Astrocyte (in vitro differentiated cells and primary cell): ENCODE results near the gene PML. TPM values are rescaled to one million over a fixed set of nuclear protein-coding genes. Genes with fewer than 3 reads are reported as not detected.
"Not testable (repeated sequence)": the region's sequence is repeated elsewhere in the genome, so short reads cannot be mapped to it uniquely, and the experiment has no call there.

ENCODE experiments used
- DNase-seq: peaks from one replicate; pipeline ENCODE4 v3.0.0-alpha.2; 2010; ENCODE audit warnings: low read depth
- FAIRE-seq: peaks from 2 replicates; lab custom pipeline; 2011; peaks lifted over from hg19 to GRCh38; lab: Jason Lieb, UNC
- H2AFZ ChIP-seq: 2 replicates; pipeline ENCODE4 v1.6.0; 2012; ENCODE audit warnings: low read depth, low read length, inconsistent platforms
- H3K27ac ChIP-seq: 2 replicates; pipeline ENCODE4 v1.5.1; 2011; ENCODE audit warnings: low read depth, low read length, inconsistent platforms
- H3K27me3 ChIP-seq: 2 replicates; pipeline ENCODE4 v1.6.0; 2011; ENCODE audit warnings: low read length, inconsistent platforms; ENCODE audit not compliant: insufficient read depth
- H3K36me3 ChIP-seq: 2 replicates; pipeline ENCODE4 v1.5.1; 2011; ENCODE audit warnings: low read length, inconsistent platforms; ENCODE audit not compliant: insufficient read depth
- H3K4me1 ChIP-seq: 2 replicates; pipeline ENCODE4 v1.5.1; 2011; ENCODE audit warnings: low read length, inconsistent platforms; ENCODE audit not compliant: insufficient read depth
- H3K4me2 ChIP-seq: 2 replicates; pipeline ENCODE4 v1.6.0; 2012; ENCODE audit warnings: low read length, inconsistent platforms
- H3K4me3 ChIP-seq: 2 replicates; pipeline ENCODE4 v1.5.1; 2011; ENCODE audit warnings: low read depth, mild to moderate bottlenecking, low read length, inconsistent platforms; ENCODE audit not compliant: insufficient read depth
- H3K79me2 ChIP-seq: 2 replicates; pipeline ENCODE4 v1.6.0; 2012; ENCODE audit warnings: mild to moderate bottlenecking, low read length, inconsistent platforms; ENCODE audit not compliant: insufficient read depth
- H3K9ac ChIP-seq: 2 replicates; pipeline ENCODE4 v1.6.0; 2012; ENCODE audit warnings: mild to moderate bottlenecking, low read length, inconsistent platforms
- H3K9me3 ChIP-seq: 2 replicates; pipeline ENCODE4 v1.5.1; 2012; ENCODE audit warnings: low read depth, mild to moderate bottlenecking, low read length, inconsistent platforms; ENCODE audit not compliant: insufficient read depth
- H4K20me1 ChIP-seq: 2 replicates; pipeline ENCODE4 v1.6.0; 2012; ENCODE audit warnings: low read length, inconsistent platforms; ENCODE audit not compliant: insufficient read depth
- H3K27ac Mint-ChIP-seq: one replicate; pipeline ENCODE4 v1.8.0; 2021; ENCODE audit warnings: mild to moderate bottlenecking, mixed read lengths; ENCODE audit not compliant: unreplicated experiment
- H3K27me3 Mint-ChIP-seq: one replicate; pipeline ENCODE4 v1.8.0; 2021; ENCODE audit warnings: low read depth, mixed read lengths; ENCODE audit not compliant: unreplicated experiment
- H3K36me3 Mint-ChIP-seq: one replicate; pipeline ENCODE4 v1.8.0; 2021; ENCODE audit warnings: low read depth, mixed read lengths; ENCODE audit not compliant: unreplicated experiment
- H3K4me1 Mint-ChIP-seq: one replicate; pipeline ENCODE4 v1.8.0; 2021; ENCODE audit warnings: low read depth, mixed read lengths; ENCODE audit not compliant: unreplicated experiment
- H3K4me3 Mint-ChIP-seq: one replicate; pipeline ENCODE4 v1.8.0; 2021; ENCODE audit warnings: mild to moderate bottlenecking, moderate library complexity, mixed read lengths; ENCODE audit not compliant: unreplicated experiment
- H3K9me3 Mint-ChIP-seq: one replicate; pipeline ENCODE4 v1.8.0; 2021; ENCODE audit warnings: mild to moderate bottlenecking, mixed read lengths; ENCODE audit not compliant: unreplicated experiment
- EZH2 ChIP-seq: IDR thresholded peaks from 2 replicates; pipeline ENCODE4 v1.6.1; 2012; ENCODE audit warnings: mild to moderate bottlenecking, low read length, inconsistent platforms; ENCODE audit not compliant: insufficient read depth
- total RNA-seq: library from RNA; stranded (reverse); gene quantifications from 2 replicates; pipeline ENCODE4 v1.2.1, GENCODE V29; 2021
- TF ChIP-seq, protein P1 (sequence below): IDR thresholded peaks from 2 replicates; pipeline ENCODE4 v1.5.1; 2011; ENCODE audit warnings: low read depth, mild to moderate bottlenecking, inconsistent platforms, low read length, moderate library complexity; ENCODE audit not compliant: insufficient read depth

Gene PML
- total RNA-seq, 1 donor from 2014 or later: 116 TPM

DNA sequence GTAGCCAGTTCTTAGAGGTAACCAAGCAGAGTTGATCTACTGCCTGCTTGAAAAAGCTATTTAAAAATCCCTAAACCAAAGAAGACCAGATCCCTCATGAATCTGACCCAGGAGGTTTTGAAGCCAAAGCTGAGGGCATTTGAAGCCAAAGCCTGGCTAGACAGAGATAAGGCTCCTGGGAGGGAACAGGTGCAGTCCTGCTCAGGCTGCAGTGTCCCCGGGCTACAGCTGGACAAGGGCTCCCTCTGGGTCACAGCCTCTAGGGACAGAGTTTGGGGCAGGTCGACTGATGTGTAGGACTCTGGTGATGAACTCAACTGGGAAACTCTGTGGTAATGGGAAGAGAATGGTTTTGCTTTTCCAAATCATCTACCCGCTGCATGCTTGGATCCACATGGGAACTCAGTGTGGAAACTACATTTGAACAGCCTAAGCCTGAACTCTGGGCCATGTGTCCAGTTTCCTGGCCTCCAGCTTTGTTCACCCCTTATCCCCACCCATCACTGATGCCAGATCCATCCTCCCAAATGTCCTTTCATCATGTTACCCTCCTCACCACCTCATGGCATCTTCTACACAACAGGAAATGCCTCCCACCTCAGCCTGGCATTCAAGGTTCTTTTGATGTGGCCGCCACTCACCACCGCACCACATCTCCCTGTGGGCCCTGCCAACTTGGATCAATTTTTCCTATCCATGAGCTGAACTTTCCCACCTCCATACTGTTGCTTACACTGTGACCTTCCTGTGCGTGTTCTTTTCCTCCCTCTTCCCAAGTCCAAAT lies 64.7 kb downstream of the PML start:
- not testable (repeated sequence) for H3K4me3 ChIP-seq, H3K4me3 Mint-ChIP-seq, DNase-seq, H3K27ac Mint-ChIP-seq, H3K36me3 ChIP-seq, H3K79me2 ChIP-seq, H3K4me2 ChIP-seq, H3K9ac ChIP-seq, H3K9me3 ChIP-seq, H3K36me3 Mint-ChIP-seq, H2AFZ ChIP-seq, FAIRE-seq, H4K20me1 ChIP-seq, H3K4me1 Mint-ChIP-seq, H3K9me3 Mint-ChIP-seq, H3K4me1 ChIP-seq, H3K27me3 ChIP-seq, H3K27ac ChIP-seq
- H3K27me3 Mint-ChIP-seq: peaks cover 24% of the 10 kb centered on the region

DNA sequence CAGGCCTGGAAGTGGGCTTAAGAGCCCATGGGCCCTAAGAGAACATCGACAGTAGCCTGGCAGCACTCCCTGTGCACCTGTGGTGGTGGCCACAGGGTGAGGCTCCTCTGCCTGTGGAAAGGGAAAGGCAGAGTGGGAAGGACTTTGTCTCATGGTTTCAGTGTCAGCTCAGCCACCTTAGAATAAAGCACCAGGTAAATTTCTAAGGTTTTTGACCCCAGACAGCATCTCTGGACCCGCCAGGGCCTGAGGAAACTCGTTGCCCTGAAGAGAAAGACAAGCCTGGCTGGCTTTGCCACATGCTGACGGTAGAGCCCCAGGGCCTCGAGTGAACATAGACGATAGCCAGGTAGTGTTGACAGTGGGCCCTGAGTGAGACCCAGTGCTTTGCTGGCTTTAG lies 65.7 kb downstream of the PML start:
- no peaks in the 10 kb centered on the region for H4K20me1 ChIP-seq
- H3K4me1 ChIP-seq: no peaks in the 10 kb centered on the region
- H2AFZ ChIP-seq: no peak overlapping the region
- no peaks in the 10 kb centered on the region for H3K4me1 Mint-ChIP-seq
- no peak overlapping the region for H3K4me3 Mint-ChIP-seq
- no peak overlapping the region for H3K27ac ChIP-seq
- no peaks in the 10 kb centered on the region for H3K36me3 ChIP-seq
- no peak overlapping the region for H3K4me3 ChIP-seq
- no peaks in the 10 kb centered on the region for H3K27me3 ChIP-seq
- TF ChIP-seq, protein P1, sequence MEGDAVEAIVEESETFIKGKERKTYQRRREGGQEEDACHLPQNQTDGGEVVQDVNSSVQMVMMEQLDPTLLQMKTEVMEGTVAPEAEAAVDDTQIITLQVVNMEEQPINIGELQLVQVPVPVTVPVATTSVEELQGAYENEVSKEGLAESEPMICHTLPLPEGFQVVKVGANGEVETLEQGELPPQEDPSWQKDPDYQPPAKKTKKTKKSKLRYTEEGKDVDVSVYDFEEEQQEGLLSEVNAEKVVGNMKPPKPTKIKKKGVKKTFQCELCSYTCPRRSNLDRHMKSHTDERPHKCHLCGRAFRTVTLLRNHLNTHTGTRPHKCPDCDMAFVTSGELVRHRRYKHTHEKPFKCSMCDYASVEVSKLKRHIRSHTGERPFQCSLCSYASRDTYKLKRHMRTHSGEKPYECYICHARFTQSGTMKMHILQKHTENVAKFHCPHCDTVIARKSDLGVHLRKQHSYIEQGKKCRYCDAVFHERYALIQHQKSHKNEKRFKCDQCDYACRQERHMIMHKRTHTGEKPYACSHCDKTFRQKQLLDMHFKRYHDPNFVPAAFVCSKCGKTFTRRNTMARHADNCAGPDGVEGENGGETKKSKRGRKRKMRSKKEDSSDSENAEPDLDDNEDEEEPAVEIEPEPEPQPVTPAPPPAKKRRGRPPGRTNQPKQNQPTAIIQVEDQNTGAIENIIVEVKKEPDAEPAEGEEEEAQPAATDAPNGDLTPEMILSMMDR: no peak
- TF ChIP-seq EZH2: no peak
- peaks cover 20% of the 10 kb centered on the region for H3K27me3 Mint-ChIP-seq
- DNase-seq: no peak
- no peaks in the 10 kb centered on the region for H3K36me3 Mint-ChIP-seq
- no peak overlapping the region for H3K9ac ChIP-seq
- no peaks in the 10 kb centered on the region for H3K9me3 ChIP-seq
- peaks cover 9% of the 10 kb centered on the region for H3K9me3 Mint-ChIP-seq
- no peaks in the 10 kb centered on the region for H3K79me2 ChIP-seq
- no peak overlapping the region for H3K27ac Mint-ChIP-seq
- FAIRE-seq: no peak
- no peak overlapping the region for H3K4me2 ChIP-seq

DNA sequence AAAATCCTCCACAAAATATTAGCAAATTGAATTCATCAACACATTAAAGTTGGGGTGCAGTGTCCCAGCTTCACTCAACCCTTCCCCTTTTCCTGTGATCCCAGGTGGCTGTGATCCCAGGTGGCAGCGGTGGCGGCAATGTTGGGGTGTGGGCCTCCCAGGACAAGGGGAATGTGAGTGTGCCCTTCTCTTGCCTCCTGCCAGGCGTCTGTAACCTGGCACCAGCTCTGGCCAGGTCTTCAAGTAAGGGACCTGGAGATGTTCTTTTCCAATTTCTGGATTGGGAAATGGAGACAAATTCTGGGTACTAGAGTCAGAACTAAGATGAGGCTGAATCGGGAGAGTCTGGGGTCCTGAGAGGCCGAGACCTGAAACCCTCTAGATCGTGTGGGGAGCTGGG lies 67.7 kb downstream of the PML start:
- Histone ChIP-seq H2AFZ (no peak overlapping the region), H3K79me2 (no peaks in the 10 kb centered on the region), H3K27me3 (no peaks in the 10 kb centered on the region), H3K27ac (no peak overlapping the region), H3K9me3 (no peaks in the 10 kb centered on the region), H3K4me1 (no peaks in the 10 kb centered on the region), H4K20me1 (no peaks in the 10 kb centered on the region), H3K4me3 (no peak overlapping the region), H3K4me2 (no peak overlapping the region), H3K36me3 (no peaks in the 10 kb centered on the region), H3K9ac (no peak overlapping the region)
- Mint-ChIP-seq H3K27me3 (peaks cover 16% of the 10 kb centered on the region), H3K4me3 (no peak overlapping the region), H3K4me1 (no peaks in the 10 kb centered on the region), H3K36me3 (no peaks in the 10 kb centered on the region), H3K27ac (no peak overlapping the region), H3K9me3 (peaks cover 9% of the 10 kb centered on the region)
- DNase-seq: no peak
- no peak for TF ChIP-seq EZH2
- FAIRE-seq: no peak
